Smooth muscle cell (in vitro differentiated cells): ENCODE results near the gene SULT2A1. TPM values are rescaled to one million over a fixed set of nuclear protein-coding genes. Genes with fewer than 3 reads are reported as not detected.

Experiments used
- DNase-seq: peaks from one replicate; lab custom pipeline; 2025; ENCODE audit not compliant: unreplicated experiment; lab: John Stamatoyannopoulos, UW
- H2AFZ ChIP-seq: fragments of 200-600 bp; sonication (generic); 2 replicates; pipeline ENCODE4 v1.6.0; 2016; ENCODE audit warnings: antibody characterized with exemption, low read depth, mild to moderate bottlenecking
- H3F3A ChIP-seq: fragments of 200-600 bp; sonication (generic); 2 replicates; pipeline ENCODE4 v1.6.0; 2017; ENCODE audit warnings: antibody characterized with exemption, low read depth
- H3K27ac ChIP-seq: fragments of 200-600 bp; sonication (generic); 2 replicates; pipeline ENCODE4 v1.5.1; 2016; ENCODE audit warnings: low read depth, mild to moderate bottlenecking
- H3K27me3 ChIP-seq: fragments of 200-600 bp; sonication (generic); 2 replicates; pipeline ENCODE4 v1.6.1; 2016; ENCODE audit warnings: low read depth, mild to moderate bottlenecking
- H3K36me3 ChIP-seq: fragments of 200-600 bp; sonication (generic); 2 replicates; pipeline ENCODE4 v1.5.1; 2016; ENCODE audit warnings: low read depth
- H3K4me1 ChIP-seq: fragments of 200-600 bp; sonication (generic); 2 replicates; pipeline ENCODE4 v1.5.1; 2016; ENCODE audit warnings: low read depth
- H3K4me2 ChIP-seq: fragments of 200-600 bp; sonication (generic); 2 replicates; pipeline ENCODE4 v1.6.0; 2016; ENCODE audit warnings: mild to moderate bottlenecking
- H3K4me3 ChIP-seq: fragments of 200-600 bp; sonication (generic); 2 replicates; pipeline ENCODE4 v1.5.1; 2016; ENCODE audit warnings: mild to moderate bottlenecking
- H3K79me2 ChIP-seq: fragments of 200-600 bp; sonication (generic); 2 replicates; pipeline ENCODE4 v1.6.0; 2016; ENCODE audit warnings: low read depth, mild to moderate bottlenecking
- H3K9ac ChIP-seq: fragments of 200-600 bp; sonication (generic); 2 replicates; pipeline ENCODE4 v1.6.0; 2016; ENCODE audit warnings: low read depth
- H3K9me3 ChIP-seq: fragments of 200-600 bp; sonication (generic); replicated peaks from 2 replicates; pipeline ENCODE4 v1.5.1; 2016; ENCODE audit warnings: low read depth
- H4K20me1 ChIP-seq: fragments of 200-600 bp; sonication (generic); 2 replicates; pipeline ENCODE4 v1.6.0; 2016; ENCODE audit warnings: low read depth
- WGBS: methylation state at CpG from one replicate; pipeline ENCODE4 v1.1.7; 2016; ENCODE audit warnings: low lambda C conversion rate; 5-methylcytosine and 5-hydroxymethylcytosine counted together
- polyA plus RNA-seq: library from polyadenylated mRNA; unstranded; fragments of >200 nt; fragmentation: Nextera tagmentation; extraction: Ambion mirVana; gene quantifications from 2 replicates; pipeline ENCODE4 v1.2.1, GENCODE V29; 2016
- total RNA-seq: library from RNA; depleted of rRNA; stranded (reverse); fragments of >200 nt; gene quantifications from 2 replicates; pipeline ENCODE4 v1.2.3, GENCODE V29; 2014
- TF ChIP-seq, protein P1 (sequence below): fragments of 200-600 bp; sonication (generic); IDR thresholded peaks from 2 replicates; pipeline ENCODE4 v1.5.1; 2017; ENCODE audit warnings: borderline replicate concordance, mild to moderate bottlenecking, antibody characterized with exemption; ENCODE audit not compliant: insufficient read depth, poor library complexity, severe bottlenecking

Gene SULT2A1
- total and polyA plus RNA-seq, 2 experiments from 2014 or later, result 0.10 TPM; not detected in 1

DNA sequence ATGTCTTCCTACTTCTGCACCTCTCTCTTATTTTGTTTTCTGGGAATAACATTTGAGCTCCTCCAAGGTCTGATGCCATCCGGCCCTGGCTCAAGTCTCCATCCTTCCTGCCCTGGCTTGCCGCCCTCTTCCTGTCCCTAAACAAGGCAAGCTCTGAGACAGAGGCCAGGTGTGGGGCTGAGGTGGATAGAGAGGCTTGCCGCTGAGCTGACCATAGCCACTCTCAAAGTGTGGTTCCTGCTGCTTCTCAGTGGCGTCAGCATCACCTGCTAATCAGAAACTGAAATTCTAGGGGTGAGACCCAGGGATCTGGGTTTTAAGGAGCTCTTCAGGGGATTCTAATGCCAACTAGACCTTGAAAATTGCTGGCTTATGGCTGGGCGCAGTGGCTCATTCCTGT lies 33.1 kb downstream of the SULT2A1 start:
- Histone ChIP-seq H3K27ac (no peak overlapping the region), H3K79me2 (no peaks in the 10 kb centered on the region), H3K9me3 (no peaks in the 10 kb centered on the region), H3K9ac (no peak overlapping the region), H3K4me1 (peaks cover 5% of the 10 kb centered on the region), H3K36me3 (no peaks in the 10 kb centered on the region), H3K4me2 (no peak overlapping the region), H3K27me3 (no peaks in the 10 kb centered on the region), H4K20me1 (no peaks in the 10 kb centered on the region), H2AFZ (no peak overlapping the region), H3F3A (no peaks in the 10 kb centered on the region), H3K4me3 (no peak overlapping the region)
- 89% methylated on average over 5 of the region's 5 CpGs for WGBS
- no peak for DNase-seq
- TF ChIP-seq, protein P1, sequence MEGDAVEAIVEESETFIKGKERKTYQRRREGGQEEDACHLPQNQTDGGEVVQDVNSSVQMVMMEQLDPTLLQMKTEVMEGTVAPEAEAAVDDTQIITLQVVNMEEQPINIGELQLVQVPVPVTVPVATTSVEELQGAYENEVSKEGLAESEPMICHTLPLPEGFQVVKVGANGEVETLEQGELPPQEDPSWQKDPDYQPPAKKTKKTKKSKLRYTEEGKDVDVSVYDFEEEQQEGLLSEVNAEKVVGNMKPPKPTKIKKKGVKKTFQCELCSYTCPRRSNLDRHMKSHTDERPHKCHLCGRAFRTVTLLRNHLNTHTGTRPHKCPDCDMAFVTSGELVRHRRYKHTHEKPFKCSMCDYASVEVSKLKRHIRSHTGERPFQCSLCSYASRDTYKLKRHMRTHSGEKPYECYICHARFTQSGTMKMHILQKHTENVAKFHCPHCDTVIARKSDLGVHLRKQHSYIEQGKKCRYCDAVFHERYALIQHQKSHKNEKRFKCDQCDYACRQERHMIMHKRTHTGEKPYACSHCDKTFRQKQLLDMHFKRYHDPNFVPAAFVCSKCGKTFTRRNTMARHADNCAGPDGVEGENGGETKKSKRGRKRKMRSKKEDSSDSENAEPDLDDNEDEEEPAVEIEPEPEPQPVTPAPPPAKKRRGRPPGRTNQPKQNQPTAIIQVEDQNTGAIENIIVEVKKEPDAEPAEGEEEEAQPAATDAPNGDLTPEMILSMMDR, result no peak

DNA sequence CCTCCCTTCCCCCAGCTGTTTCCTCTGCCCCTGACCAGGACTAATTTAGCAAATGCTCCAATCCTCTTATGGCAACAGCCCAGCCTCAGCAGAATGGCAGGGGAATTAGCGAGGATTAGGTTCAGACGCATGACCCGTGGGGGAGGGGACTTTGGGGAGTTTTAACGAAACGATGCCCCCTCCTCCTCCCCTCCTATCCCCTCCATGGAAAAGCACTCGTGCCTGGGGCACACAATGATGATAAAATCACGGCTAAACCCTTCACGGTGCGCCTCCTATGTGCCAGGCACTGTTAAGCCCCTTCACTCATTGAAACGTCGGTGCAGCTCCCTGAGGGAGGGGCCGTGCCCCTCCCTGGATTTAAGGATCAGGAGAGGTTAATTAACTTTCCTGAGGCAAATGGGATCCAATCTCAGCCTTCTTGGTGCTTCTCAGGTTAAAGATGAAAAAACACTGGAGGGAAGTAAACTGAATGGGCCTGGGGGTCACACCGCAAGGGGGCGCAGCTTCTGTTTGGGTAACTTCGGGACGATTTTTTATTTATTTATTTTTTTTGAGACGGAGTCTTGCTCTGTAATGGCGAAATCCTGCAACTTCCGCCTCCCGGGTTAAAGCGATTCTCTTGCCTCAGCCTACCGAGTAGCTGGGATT lies 37.2 kb downstream of the SULT2A1 start:
- DNase-seq, result no peak
- Histone ChIP-seq H3F3A (no peaks in the 10 kb centered on the region), H3K9ac (no peak overlapping the region), H3K9me3 (no peaks in the 10 kb centered on the region), H3K4me1 (peaks cover 5% of the 10 kb centered on the region), H3K4me2 (peak overlapping the region; percentile 62), H3K4me3 (peak overlapping the region; percentile 25), H3K27me3 (no peaks in the 10 kb centered on the region), H3K36me3 (no peaks in the 10 kb centered on the region), H3K79me2 (no peaks in the 10 kb centered on the region), H3K27ac (no peak overlapping the region), H4K20me1 (no peaks in the 10 kb centered on the region), H2AFZ (peak overlapping the region; percentile 3)
- WGBS, result 2% methylated on average over 22 of the region's 22 CpGs
- TF ChIP-seq, protein P1, result peak; percentile 67

DNA sequence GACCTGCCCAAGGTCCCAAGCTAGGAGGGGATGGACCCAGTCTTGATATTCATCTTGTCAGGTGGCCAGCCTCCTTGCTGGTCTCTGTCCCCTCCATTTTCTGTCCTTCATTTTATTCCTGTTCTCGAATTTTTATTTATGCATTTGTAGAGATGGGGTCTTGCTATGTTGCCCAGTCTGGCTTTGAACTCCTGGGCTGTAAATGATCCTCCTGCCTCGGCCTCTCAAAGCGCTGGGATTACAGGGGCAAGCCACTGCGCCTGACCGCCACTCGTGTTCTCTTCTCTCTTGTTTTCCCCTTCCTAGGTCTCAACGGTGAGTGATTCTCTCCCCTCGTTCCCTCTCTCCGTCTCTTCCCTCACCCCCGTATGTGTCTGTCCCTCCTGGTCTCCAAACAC lies 37.7 kb downstream of the SULT2A1 start:
- Histone ChIP-seq H2AFZ (peak overlapping the region; percentile 3), H3K36me3 (no peaks in the 10 kb centered on the region), H3K79me2 (no peaks in the 10 kb centered on the region), H4K20me1 (no peaks in the 10 kb centered on the region), H3K4me3 (peak overlapping the region; percentile 25), H3K4me1 (peaks cover 5% of the 10 kb centered on the region), H3K9me3 (no peaks in the 10 kb centered on the region), H3F3A (no peaks in the 10 kb centered on the region), H3K4me2 (peak overlapping the region; percentile 62), H3K9ac (no peak overlapping the region), H3K27me3 (no peaks in the 10 kb centered on the region), H3K27ac (no peak overlapping the region)
- TF ChIP-seq, protein P1, result no peak
- WGBS, result 74% methylated on average over 7 of the region's 10 CpGs
- DNase-seq, result no peak

DNA sequence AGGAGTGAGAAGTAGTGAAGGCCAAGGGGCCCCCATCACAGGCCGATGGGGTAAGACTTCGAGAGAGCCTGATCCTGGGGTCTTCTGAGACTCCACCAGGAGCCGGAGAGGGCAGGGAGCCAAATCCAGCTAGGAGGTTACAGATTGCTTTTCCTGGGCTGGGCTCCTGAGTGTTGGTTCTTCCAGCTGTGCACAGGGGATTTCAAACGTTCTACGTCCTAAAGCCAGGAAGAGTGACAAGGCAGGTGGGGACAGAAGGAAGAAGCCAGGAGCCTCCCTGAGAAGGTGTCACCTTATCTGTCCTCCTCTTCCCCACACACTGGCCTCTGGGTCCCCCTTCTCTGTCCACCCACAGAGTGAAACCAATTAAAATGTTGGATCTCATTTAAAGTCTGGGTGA lies 43.2 kb downstream of the SULT2A1 start:
- no peak overlapping the region for H3K4me3 ChIP-seq
- DNase-seq, result no peak
- no peak overlapping the region for H3K27ac ChIP-seq
- H3K79me2 ChIP-seq, result no peaks in the 10 kb centered on the region
- no peak overlapping the region for H3K4me2 ChIP-seq
- H2AFZ ChIP-seq, result no peak overlapping the region
- WGBS, result 73% methylated on average over 5 of the region's 5 CpGs
- no peaks in the 10 kb centered on the region for H4K20me1 ChIP-seq
- no peaks in the 10 kb centered on the region for H3K36me3 ChIP-seq
- no peaks in the 10 kb centered on the region for H3K27me3 ChIP-seq
- H3K9ac ChIP-seq, result no peak overlapping the region
- H3K9me3 ChIP-seq, result no peaks in the 10 kb centered on the region
- peaks cover 12% of the 10 kb centered on the region for H3K4me1 ChIP-seq
- TF ChIP-seq, protein P1, result no peak
- no peaks in the 10 kb centered on the region for H3F3A ChIP-seq
